ENCODE data around the gene MUC12.

DNA sequence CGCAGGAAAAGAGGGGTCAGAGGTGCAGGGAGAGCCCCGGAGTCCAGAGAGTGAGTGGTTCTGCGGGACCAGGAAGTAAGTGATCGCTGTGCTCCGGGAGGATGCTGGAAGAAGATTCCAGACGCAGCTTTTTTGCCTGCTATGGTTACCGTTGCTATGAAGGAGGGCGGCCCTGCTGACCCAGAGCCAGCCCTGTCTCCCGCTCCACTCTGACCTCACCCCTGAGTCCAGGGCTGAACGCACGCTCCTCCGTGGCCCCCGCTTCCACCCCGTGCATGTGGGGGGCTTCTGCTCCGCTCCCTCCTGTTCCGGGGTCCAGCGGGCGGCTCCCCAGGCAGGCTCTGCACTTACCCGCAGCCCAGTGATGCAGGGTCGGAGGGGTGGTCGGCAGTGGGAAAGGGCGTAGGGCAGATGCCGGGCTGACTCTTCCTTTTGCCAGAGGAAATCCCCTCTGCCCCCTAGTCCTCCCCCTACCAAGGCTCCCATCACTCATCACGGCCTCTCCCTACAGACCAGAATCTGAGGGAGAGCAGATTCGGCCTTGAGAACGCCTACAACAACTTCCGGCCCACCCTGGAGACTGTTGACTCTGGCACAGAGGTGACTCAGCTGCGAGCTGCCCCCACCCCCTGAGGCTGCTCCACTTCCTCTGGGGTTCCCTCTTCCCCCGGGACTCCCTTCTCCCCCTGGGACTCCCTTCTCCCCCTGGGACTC lies 47.9 kb downstream of the MUC12 start:
- no peak for TF ChIP-seq CTCF (IDR thresholded peaks at IDR 0.05)
- no peak for TF ChIP-seq POLR2A (IDR thresholded peaks at IDR 0.05)
